IPS-11a (cell line): ENCODE data around the gene CCDC78.

Experiments used
- H3K4me3 ChIP-seq: one replicate; pipeline ENCODE4 v1.5.1; 2013; ENCODE audit warnings: low read depth, low read length, control low read depth

CCDC78 gene

GRCh38 chr16:740459-740763 lies 14.2 kb upstream of the CCDC78 start:
- H3K4me3 ChIP-seq, result peak overlapping the region; percentile 67

DNA sequence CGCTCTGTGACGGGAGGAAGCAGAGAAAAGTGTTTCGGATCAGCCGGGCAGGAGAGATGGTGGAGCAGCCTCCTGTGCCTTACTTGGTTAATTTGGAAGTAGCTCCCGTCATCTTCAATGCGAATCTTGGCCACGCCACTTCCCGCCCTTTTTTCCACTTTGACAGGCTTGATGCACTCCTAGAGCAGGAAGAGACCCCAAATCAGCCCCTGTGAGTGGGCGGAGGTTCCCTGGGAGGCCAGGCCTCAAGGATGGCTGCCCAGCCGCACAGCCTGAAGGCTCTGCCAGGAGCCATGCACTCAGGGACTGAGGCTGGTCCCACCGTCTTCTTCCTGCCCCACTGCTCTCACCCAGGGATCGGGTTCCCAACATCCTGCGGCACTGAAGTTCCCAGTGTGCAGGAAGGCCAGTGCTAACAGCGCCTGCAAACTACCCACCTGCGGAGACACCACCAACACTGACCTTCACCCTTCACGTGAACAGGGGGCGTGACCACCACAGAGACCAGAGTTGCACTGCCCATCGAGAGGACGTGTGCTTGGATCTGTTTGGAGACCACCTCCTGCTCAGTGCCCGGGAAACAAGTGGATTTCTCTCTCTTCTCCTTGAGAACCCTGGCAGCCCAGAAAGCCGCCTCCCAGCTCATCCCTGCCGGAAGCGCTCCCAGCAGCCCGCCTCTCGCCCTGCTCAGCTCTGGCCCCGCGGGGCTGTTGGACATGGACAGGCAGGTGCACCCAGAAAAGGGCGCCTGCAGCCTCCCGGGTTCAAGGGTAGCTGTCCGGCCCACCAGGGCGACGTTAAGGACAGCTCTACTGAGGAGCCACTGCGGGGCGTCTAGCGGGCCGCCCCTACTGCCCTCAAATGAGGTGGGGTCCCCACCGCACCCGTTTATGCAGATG lies 13.6 kb upstream of the CCDC78 start:
- H3K4me3 ChIP-seq, result peak overlapping the region; percentile 67

DNA sequence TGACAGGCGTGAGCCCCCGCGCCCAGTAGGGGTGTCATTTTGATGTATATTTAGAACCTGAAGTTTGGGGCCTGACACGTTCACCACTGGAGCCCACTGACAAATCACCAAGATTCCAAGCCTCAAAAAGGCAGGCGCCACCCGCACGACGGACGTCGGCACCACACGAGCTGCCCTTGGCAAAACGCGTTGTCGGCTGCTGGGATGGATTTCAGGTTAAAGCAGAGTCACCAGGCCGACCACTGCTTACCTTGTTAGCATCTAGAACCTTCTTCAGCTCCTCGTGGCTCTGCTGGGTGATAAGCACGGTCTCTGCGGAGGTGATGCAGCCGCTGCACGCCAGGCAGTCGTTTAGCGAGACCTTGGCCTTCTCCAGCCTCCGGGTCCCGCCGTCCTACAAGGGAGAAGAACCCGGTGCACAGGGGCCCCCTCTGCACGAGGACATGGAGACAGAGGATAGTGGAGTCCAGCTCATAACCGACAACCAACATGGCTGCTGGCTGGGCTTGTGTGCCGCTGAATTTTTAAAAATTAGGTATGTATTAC lies 10.8 kb upstream of the CCDC78 start:
- no peak overlapping the region for H3K4me3 ChIP-seq

DNA sequence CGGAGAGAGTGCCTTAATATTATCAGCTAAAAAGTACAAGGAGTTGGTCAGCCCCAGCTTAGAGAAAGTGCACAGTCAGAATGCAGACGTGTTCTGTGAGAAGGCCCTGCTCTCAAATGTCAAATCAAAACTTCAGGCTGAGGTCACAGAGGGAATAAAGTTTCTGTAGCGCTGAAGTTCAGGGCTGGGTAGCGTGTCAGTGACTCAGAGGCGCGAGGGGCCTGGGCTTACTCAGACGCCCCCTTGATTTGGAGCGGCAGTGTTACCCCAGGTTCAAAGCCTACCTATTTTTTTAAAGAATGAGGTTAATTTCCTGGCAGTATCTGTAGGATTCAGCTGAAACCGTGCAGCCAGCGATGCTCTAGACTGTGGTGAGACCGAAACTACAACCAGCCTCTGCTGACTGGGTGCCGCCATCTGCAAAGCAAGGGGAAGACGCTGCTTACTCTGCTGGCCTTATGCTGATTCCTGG lies 9.8 kb upstream of the CCDC78 start:
- H3K4me3 ChIP-seq, result no peak overlapping the region

GRCh38 chr16:734981-735881 lies 9.0 kb upstream of the CCDC78 start:
- H3K4me3 ChIP-seq, result no peak overlapping the region

GRCh38 chr16:734208-734980 lies 8.2 kb upstream of the CCDC78 start:
- H3K4me3 ChIP-seq, result no peak overlapping the region

DNA sequence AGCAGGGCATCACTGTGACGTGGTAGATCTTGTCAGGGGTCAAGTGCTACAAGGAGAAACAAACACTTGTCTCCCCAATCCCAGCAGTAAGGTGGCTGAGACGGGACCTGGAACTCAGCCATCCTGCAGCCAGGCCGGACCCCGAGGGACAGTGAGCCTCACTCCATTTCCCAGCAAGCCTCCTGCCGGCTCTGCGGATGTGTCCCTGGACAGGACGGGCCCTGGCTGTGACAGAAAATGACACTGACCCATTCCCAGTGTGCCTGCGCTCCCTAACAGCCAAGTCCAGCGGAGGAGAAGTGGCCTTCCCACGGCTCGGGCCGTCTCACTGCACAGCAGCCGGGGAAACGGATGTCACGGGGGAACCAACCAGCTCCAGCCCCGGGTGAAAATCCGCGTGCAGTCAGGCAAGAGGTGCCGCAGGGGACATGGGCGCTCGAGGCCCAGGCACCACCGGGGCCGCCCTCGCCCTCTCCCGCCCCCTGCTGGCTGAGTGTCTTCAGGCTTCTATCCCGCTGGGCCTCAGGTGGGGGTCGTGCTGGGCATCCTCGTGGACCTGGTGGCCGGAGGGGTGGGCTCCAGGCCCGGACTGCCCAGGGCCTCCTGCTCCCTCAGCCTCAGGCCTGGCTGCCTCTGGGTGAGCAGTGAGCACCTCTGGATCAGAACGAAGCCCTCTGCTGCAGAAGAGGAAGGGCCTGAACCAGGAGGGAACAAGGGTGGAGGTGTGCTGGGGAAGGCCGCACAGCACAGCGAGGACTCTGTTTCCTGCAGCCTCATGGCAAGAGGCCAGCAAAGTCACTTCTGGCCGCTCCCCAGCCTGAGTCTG lies 7.4 kb upstream of the CCDC78 start:
- no peak overlapping the region for H3K4me3 ChIP-seq

DNA sequence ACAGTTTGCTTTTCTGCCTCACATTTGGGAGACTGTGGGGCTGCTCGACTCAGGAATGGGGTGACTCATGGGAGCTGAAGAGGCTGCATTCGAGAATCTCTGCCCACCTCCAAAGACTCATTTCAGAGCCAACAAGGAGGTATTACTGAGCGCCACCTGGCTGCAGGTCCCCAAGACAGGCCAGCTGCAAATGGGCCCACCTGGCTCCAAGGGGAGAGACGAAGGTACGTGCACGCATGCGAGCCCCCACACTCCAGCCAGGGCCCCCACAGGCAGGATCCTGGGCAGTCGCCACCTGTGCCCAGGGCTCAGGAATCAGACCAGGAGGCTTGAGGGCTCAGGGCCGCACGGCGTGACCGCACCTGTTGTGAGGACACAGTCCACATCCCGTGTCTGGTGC lies 6.7 kb upstream of the CCDC78 start:
- H3K4me3 ChIP-seq, result no peak overlapping the region

- H3K4me3 ChIP-seq, result no peak overlapping the region
Measured at GRCh38 chr16:732332-732731, 6.1 kb upstream of the CCDC78 start.

DNA sequence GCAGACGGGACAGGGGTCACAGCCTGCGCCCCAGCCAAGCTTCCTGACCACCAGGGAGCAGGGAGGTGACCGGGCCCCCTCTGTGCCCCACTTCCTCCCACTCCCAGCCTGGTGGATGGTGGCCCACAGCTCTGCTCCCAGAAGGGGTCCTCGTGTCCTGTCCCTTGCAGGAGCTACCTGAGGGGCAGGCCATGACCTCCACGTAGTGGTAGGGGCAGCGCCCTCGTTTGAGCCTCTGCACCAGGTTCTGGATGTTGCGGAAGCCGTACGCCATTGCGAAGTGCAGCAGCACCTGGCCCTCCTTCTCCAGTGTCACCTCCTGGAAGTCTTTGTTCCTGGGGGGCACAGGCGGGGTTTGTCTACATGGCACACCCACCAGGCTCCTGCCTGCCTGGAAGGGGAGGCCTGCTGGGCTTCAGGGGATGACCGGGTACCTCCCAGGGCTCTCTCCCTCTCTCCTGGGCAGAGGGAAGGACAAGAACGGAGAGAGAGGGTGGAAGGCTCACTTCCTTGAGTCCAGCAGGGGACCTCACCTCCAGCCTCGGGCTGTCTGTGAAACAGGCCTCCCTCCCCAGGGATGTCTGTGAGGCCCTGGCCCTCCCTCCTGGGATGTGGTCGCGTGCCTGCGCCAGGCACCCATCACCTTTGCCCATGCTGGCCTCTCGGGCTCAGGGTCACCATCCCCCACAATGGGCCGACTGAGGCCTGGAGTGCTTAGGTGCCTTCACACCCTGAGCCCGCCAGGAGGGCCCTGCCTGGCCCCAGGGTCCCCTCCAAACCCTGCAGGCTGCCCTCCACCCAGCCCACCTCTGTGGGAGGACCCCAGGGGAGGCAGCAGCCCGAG lies 4.6 kb upstream of the CCDC78 start:
- H3K4me3 ChIP-seq, result no peak overlapping the region

DNA sequence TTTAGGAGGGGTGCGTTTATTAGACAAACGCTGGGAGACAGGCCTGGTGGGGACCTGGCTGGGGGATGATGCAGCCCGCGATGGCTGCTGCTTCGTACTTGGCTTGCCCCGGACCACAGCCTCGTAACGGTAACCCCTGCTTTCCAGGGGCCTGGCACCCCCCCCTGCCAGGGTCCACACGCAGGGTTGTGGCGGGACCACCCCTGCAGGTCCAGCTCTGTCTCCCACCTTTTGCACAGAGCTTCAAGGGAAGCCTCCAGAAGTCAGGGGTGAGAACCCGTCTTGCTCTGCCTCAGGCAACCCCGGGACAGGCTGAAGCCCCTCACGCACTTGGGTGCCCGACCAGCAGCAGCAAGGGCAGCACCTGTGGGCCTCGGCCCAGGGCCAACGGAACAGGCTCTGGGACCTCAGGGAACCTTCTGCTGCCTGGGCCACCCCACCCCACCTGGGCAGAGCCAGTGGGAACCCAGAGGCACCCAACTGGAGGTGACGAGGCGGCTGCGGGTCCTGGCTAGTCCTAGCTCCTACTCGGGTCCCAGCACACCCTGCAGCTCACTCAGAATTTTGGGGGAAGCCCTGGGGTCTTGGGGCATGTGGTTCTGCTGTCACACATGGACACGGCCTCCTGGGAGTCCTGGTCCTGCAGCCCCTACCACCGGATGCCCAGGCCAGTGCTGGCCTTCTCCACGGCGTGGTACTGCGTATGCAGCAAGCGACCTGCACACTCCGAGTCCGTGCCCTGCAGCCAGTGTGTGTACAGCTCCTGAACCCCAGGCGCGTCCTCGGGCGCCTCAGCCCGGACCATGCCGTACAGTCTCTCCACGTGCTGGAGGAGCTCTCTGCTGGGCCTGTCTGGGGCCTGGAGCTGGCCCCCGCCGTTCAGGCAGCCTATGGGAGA lies 3.8 kb upstream of the CCDC78 start:
- H3K4me3 ChIP-seq, result no peak overlapping the region

DNA sequence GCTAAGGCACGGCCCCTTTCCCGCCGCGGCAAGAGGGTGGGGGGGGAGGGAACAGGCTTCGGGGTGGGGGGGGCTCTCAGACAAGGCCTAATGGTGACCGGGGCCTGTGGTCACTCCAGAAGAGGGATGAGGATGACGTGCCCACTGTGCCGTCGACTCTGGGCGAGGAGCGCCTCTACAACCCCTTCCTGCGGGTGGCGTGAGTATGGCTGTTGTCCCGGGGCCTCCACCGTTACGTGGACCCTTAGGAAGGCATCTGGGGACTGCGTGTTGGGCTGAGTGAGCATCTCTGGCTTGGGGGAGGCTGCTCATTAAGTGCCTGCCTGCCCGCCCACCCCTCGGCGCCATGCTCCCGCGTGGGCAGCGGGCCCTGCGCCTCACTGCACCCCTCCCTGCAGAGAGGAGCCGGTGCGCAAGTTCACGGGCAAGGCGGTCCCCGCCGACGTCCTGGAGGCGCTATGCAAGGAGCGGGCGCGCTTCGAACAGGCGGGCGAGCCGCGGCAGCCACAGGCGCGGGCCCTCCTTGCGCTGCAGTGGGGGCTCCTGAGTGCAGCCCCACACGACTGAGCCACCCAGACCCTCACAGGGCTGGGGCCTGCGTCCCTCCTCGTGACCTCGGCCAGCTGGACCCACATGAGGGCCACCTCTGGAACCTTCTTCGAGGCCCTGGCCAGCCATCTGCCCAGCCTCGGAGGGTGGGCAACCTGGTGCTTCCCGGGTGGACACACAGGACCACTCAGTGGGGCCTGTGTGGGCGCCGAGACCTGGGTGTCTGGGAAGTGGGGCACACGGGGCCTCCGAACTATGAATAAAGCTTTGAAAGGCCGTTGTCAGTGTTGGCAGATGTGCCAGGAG lies 2.9 kb upstream of the CCDC78 start:
- H3K4me3 ChIP-seq, result peak overlapping the region; percentile 45

GRCh38 chr16:728131-728889 lies 2.1 kb upstream of the CCDC78 start:
- H3K4me3 ChIP-seq, result peak overlapping the region; percentile 45

- peak overlapping the region; percentile 50 for H3K4me3 ChIP-seq
Measured at GRCh38 chr16:727291-727977, 1.2 kb upstream of the CCDC78 start.

DNA sequence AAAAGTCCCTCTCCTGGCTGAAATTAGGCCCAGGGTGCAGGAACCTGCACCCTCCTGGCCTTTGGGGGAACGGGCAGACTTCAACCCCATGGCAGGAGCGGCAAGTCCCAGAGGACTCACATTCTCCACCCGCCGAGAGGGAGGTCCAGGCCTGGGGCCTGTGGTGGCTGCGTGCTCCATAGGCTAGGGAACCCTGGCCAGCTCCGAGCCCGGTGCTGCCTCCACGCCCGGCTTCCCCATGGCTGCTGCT lies 130 bp downstream of the CCDC78 start:
- H3K4me3 ChIP-seq, result peak overlapping the region; percentile 31
